Upper lobe of left lung (tissue), 4 donors: ENCODE measurements around the gene SRP14.

ENCODE experiments used
- EP300 ChIP-seq, 4 donors: sonication (generic); formaldehyde crosslinking; IDR thresholded peaks; one replicate each; pipeline ENCODE4 v1.5.1; 2017; ENCODE audit warnings: antibody characterized with exemption in 4 of 4, control low read depth in 2 of 4
- POLR2A ChIP-seq, 4 donors: fragments of 450-650 bp; IDR thresholded peaks; one replicate each; pipeline ENCODE4 v1.5.1; 2016 to 2017; ENCODE audit warnings: antibody characterized with exemption in 4 of 4, mild to moderate bottlenecking in 2 of 4
- POLR2AphosphoS5 ChIP-seq, 2 donors: sonication (generic); formaldehyde crosslinking; IDR thresholded peaks; one replicate each; pipeline ENCODE4 v1.5.1; 2017; ENCODE audit warnings: antibody characterized with exemption in 2 of 2
- TF ChIP-seq, protein P1 (sequence below), 6 experiments: fragments of 450-650 bp in 4 of 6; fragments of 200-600 bp in 2 of 6; sonication (generic) in 2 of 6; IDR thresholded peaks; one replicate each; pipeline ENCODE4 v1.5.1; 2016 to 2019; ENCODE audit warnings: antibody characterized with exemption in 6 of 6

DNA sequence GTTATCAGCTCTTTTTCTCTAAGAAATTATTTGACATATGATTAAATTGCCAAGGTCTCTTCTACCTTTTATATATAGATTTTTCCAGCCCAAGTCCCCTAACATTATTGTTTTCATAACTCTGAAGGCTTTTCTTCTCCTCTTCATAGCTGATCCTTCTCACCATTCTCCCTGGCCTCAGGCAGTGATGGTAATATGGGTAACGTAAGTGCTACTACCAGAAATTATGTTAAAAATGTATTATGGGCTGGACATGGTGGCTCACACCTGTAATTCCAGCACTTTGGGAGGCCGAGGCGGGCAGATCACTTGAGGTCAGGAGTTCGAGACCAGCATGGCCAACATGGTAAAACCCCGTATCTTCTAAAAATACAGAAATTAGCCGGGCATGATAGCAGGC lies 40.5 kb upstream of the SRP14 start:
- TF ChIP-seq, protein P1, sequence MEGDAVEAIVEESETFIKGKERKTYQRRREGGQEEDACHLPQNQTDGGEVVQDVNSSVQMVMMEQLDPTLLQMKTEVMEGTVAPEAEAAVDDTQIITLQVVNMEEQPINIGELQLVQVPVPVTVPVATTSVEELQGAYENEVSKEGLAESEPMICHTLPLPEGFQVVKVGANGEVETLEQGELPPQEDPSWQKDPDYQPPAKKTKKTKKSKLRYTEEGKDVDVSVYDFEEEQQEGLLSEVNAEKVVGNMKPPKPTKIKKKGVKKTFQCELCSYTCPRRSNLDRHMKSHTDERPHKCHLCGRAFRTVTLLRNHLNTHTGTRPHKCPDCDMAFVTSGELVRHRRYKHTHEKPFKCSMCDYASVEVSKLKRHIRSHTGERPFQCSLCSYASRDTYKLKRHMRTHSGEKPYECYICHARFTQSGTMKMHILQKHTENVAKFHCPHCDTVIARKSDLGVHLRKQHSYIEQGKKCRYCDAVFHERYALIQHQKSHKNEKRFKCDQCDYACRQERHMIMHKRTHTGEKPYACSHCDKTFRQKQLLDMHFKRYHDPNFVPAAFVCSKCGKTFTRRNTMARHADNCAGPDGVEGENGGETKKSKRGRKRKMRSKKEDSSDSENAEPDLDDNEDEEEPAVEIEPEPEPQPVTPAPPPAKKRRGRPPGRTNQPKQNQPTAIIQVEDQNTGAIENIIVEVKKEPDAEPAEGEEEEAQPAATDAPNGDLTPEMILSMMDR (IDR thresholded peaks at IDR 0.05) = no peak
- TF ChIP-seq POLR2AphosphoS5 (IDR thresholded peaks at IDR 0.05) (no peak), POLR2A (IDR thresholded peaks at IDR 0.05) (no peak), EP300 (IDR thresholded peaks at IDR 0.05) (no peak)
